ENCODE results near the gene THBS2. TPM values are rescaled to one million over a fixed set of nuclear protein-coding genes. Genes with fewer than 3 reads are reported as not detected.
"Not testable (repeated sequence)": the region's sequence is repeated elsewhere in the genome, so short reads cannot be mapped to it uniquely, and the experiment has no call there.

THBS2 gene
- total RNA-seq, 1 donor from 2014 or later, result 104 TPM

GRCh38 chr6:169199625-169200335 lies 53.9 kb downstream of the THBS2 start:
- intact Hi-C loops (cut with DNase I), result no loop called here
- DNase-seq (ENCODE audit: low spot score) (no peak), ATAC-seq (peak; percentile 30)

GRCh38 chr6:169198885-169199284 lies 54.8 kb downstream of the THBS2 start:
- intact Hi-C loops (cut with DNase I), result no loop called here
- no peak for ATAC-seq
- no peak for DNase-seq (ENCODE audit: low spot score)

GRCh38 chr6:169197929-169198328 lies 55.7 kb downstream of the THBS2 start:
- ATAC-seq; DNase-seq (ENCODE audit: low spot score); intact Hi-C loops (cut with DNase I): not testable (repeated sequence)

GRCh38 chr6:169196279-169196678 lies 57.4 kb downstream of the THBS2 start:
- DNase-seq (ENCODE audit: low spot score); intact Hi-C loops (cut with DNase I); ATAC-seq: not testable (repeated sequence)

- intact Hi-C loops (cut with DNase I), result no loop called here
- DNase-seq (ENCODE audit: low spot score) (no peak), ATAC-seq (no peak)
Observed at GRCh38 chr6:169194737-169195136, 58.9 kb downstream of the THBS2 start.

- peak; percentile 66 for ATAC-seq
- intact Hi-C loops (cut with DNase I), result no loop called here
- no peak for DNase-seq (ENCODE audit: low spot score)
Observed at GRCh38 chr6:169190970-169191369, 62.7 kb downstream of the THBS2 start.

GRCh38 chr6:169190144-169190584 lies 63.5 kb downstream of the THBS2 start:
- ATAC-seq (peak; percentile 98), DNase-seq (ENCODE audit: low spot score) (peak; percentile 84)
- intact Hi-C loops (cut with DNase I), result no loop called here

- no peak for DNase-seq (ENCODE audit: low spot score)
- intact Hi-C loops (cut with DNase I), result no loop called here
- peak; percentile 51 for ATAC-seq
Observed at GRCh38 chr6:169189686-169190085, 64.0 kb downstream of the THBS2 start.

- ATAC-seq (peak; percentile 28), DNase-seq (ENCODE audit: low spot score) (no peak)
- intact Hi-C loops (cut with DNase I), result no loop called here
Observed at GRCh38 chr6:169189182-169189581, 64.5 kb downstream of the THBS2 start.

- intact Hi-C loops (cut with DNase I), result no loop called here
- DNase-seq (ENCODE audit: low spot score) (no peak), ATAC-seq (no peak)
Observed at GRCh38 chr6:169188475-169188874, 65.2 kb downstream of the THBS2 start.

GRCh38 chr6:169188051-169188470 lies 65.6 kb downstream of the THBS2 start:
- intact Hi-C loops (cut with DNase I), result no loop called here
- DNase-seq (ENCODE audit: low spot score) (no peak), ATAC-seq (no peak)

GRCh38 chr6:169186496-169187169 lies 67.0 kb downstream of the THBS2 start:
- intact Hi-C loops (cut with DNase I), result no loop called here
- no peak for ATAC-seq
- DNase-seq (ENCODE audit: low spot score), result no peak

- no peak for ATAC-seq
- intact Hi-C loops (cut with DNase I), result no loop called here
- DNase-seq (ENCODE audit: low spot score), result no peak
Observed at GRCh38 chr6:169185692-169186485, 67.8 kb downstream of the THBS2 start.

GRCh38 chr6:169185011-169185521 lies 68.6 kb downstream of the THBS2 start:
- intact Hi-C loops (cut with DNase I), result no loop called here
- no peak for DNase-seq (ENCODE audit: low spot score)
- no peak for ATAC-seq

GRCh38 chr6:169184419-169184818 lies 69.2 kb downstream of the THBS2 start:
- no peak for DNase-seq (ENCODE audit: low spot score)
- intact Hi-C loops (cut with DNase I), result no loop called here
- no peak for ATAC-seq

GRCh38 chr6:169183233-169183632 lies 70.4 kb downstream of the THBS2 start:
- ATAC-seq (no peak), DNase-seq (ENCODE audit: low spot score) (no peak)
- intact Hi-C loops (cut with DNase I), result no loop called here

- ATAC-seq; DNase-seq (ENCODE audit: low spot score); intact Hi-C loops (cut with DNase I): not testable (repeated sequence)
Observed at GRCh38 chr6:169179831-169180230, 73.8 kb downstream of the THBS2 start.

GRCh38 chr6:169177516-169178166 lies 76.0 kb downstream of the THBS2 start:
- DNase-seq (ENCODE audit: low spot score) (no peak), ATAC-seq (no peak)
- intact Hi-C loops (cut with DNase I), result no loop called here

GRCh38 chr6:169176361-169176991 lies 77.2 kb downstream of the THBS2 start:
- ATAC-seq (no peak), DNase-seq (ENCODE audit: low spot score) (no peak)
- intact Hi-C loops (cut with DNase I), result no loop called here

All from sciatic nerve (tissue), 2 donors.